ENCODE data around the gene IGFALS.

- TF ChIP-seq, protein P1, sequence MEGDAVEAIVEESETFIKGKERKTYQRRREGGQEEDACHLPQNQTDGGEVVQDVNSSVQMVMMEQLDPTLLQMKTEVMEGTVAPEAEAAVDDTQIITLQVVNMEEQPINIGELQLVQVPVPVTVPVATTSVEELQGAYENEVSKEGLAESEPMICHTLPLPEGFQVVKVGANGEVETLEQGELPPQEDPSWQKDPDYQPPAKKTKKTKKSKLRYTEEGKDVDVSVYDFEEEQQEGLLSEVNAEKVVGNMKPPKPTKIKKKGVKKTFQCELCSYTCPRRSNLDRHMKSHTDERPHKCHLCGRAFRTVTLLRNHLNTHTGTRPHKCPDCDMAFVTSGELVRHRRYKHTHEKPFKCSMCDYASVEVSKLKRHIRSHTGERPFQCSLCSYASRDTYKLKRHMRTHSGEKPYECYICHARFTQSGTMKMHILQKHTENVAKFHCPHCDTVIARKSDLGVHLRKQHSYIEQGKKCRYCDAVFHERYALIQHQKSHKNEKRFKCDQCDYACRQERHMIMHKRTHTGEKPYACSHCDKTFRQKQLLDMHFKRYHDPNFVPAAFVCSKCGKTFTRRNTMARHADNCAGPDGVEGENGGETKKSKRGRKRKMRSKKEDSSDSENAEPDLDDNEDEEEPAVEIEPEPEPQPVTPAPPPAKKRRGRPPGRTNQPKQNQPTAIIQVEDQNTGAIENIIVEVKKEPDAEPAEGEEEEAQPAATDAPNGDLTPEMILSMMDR (IDR thresholded peaks at IDR 0.05) = no peak
- TF ChIP-seq POLR2A (IDR thresholded peaks at IDR 0.05) = no peak
These were observed 2.1 kb downstream of the IGFALS start for GRCh38 chr16:1791256-1791942.

Data from prostate gland (tissue), 2 donors.